G401 (cell line): ENCODE results near the gene CHN2. TPM values are rescaled to one million over a fixed set of nuclear protein-coding genes. Genes with fewer than 3 reads are reported as not detected.
"Not testable (repeated sequence)": the region's sequence is repeated elsewhere in the genome, so short reads cannot be mapped to it uniquely, and the experiment has no call there.

ENCODE experiments used
- DNase-seq: peaks from one replicate; pipeline ENCODE4 v3.0.0-alpha.2; 2015; ENCODE audit warnings: low spot score
- in situ Hi-C: cut with HindIII; loops from 2 replicates; pipeline ENCODE4 v1.10.0; 2016; ENCODE audit warnings: low sequenced_read_pairs, mixed read lengths
- total RNA-seq: library from RNA; depleted of rRNA; stranded (reverse); fragments of >200 nt; shearing (Covaris generic); gene quantifications from 2 replicates; pipeline ENCODE4 v1.2.3, GENCODE V29; 2014

Gene CHN2
- total RNA-seq, 1 experiment from 2014 or later = not detected

- in situ Hi-C loops = no loop called here
- DNase-seq = no peak
Measured at GRCh38 chr7:29488203-29488970, 293.8 kb downstream of the CHN2 start.

- DNase-seq = no peak
- in situ Hi-C loops = no loop called here
Measured at GRCh38 chr7:29488977-29489376, 294.4 kb downstream of the CHN2 start.

- no peak for DNase-seq
- in situ Hi-C loops = no loop called here
Measured at GRCh38 chr7:29490094-29490607, 295.6 kb downstream of the CHN2 start.

- in situ Hi-C loops = no loop called here
- DNase-seq = no peak
Measured at GRCh38 chr7:29494350-29494749, 299.8 kb downstream of the CHN2 start.

GRCh38 chr7:29495653-29496052 is 301.1 kb downstream of the CHN2 start:
- DNase-seq = no peak
- in situ Hi-C loops = no loop called here

- DNase-seq = no peak
- in situ Hi-C loops = no loop called here
Measured at GRCh38 chr7:29496355-29497020, 301.9 kb downstream of the CHN2 start.

- DNase-seq = no peak
- in situ Hi-C loops = no loop called here
Measured at GRCh38 chr7:29499932-29500331, 305.4 kb downstream of the CHN2 start.

- in situ Hi-C loops = no loop called here
- no peak for DNase-seq
Measured at GRCh38 chr7:29500719-29501118, 306.1 kb downstream of the CHN2 start.

GRCh38 chr7:29502133-29502532 is 307.6 kb downstream of the CHN2 start:
- DNase-seq = no peak
- in situ Hi-C loops = no loop called here

- no peak for DNase-seq
- in situ Hi-C loops = no loop called here
Measured at GRCh38 chr7:29505931-29506330, 311.4 kb downstream of the CHN2 start.

GRCh38 chr7:29508608-29509007 is 314.0 kb downstream of the CHN2 start:
- peak; percentile 61 for DNase-seq
- in situ Hi-C loops = no loop called here

- in situ Hi-C loops = no loop called here
- DNase-seq = no peak
Measured at GRCh38 chr7:29510028-29510427, 315.5 kb downstream of the CHN2 start.

GRCh38 chr7:29511337-29511736 is 316.8 kb downstream of the CHN2 start:
- no peak for DNase-seq
- in situ Hi-C loops = no loop called here

GRCh38 chr7:29511851-29512250 is 317.3 kb downstream of the CHN2 start:
- no peak for DNase-seq
- in situ Hi-C loops = no loop called here

- in situ Hi-C loops = no loop called here
- DNase-seq = no peak
Measured at GRCh38 chr7:29516491-29516890, 321.9 kb downstream of the CHN2 start.

GRCh38 chr7:29518616-29519015 is 324.0 kb downstream of the CHN2 start:
- in situ Hi-C loops = no loop called here
- DNase-seq = no peak

GRCh38 chr7:29523728-29524127 is 329.2 kb downstream of the CHN2 start:
- in situ Hi-C loops = no loop called here
- DNase-seq = no peak

- DNase-seq = no peak
- in situ Hi-C loops = no loop called here
Measured at GRCh38 chr7:29527505-29528108, 333.0 kb downstream of the CHN2 start.

GRCh38 chr7:29528526-29528925 is 334.0 kb downstream of the CHN2 start:
- in situ Hi-C loops, DNase-seq: not testable (repeated sequence)
